Neuronal stem cell (in vitro differentiated cells): ENCODE results near the gene SSRP1.
A peak's percentile ranks its signal among the peaks of the same experiment; 100 is the strongest.

ENCODE experiments used
- DNase-seq: peaks from one replicate; pipeline ENCODE4 v3.0.0-alpha.2; 2013; ENCODE audit warnings: low spot score
- H2AFZ ChIP-seq: one replicate; pipeline ENCODE4 v1.6.1; 2013; ENCODE audit warnings: mild to moderate bottlenecking, low read length, inconsistent platforms
- H2AK5ac ChIP-seq: 2 replicates; pipeline ENCODE4 v1.6.1; 2013; ENCODE audit warnings: low read depth, mild to moderate bottlenecking, inconsistent platforms, low read length, moderate library complexity, mixed read lengths
- H2BK120ac ChIP-seq: 2 replicates; pipeline ENCODE4 v1.6.1; 2013; ENCODE audit warnings: low read depth, mild to moderate bottlenecking, inconsistent platforms, low read length, moderate library complexity, mixed read lengths
- H2BK12ac ChIP-seq: one replicate; pipeline ENCODE4 v1.6.1; 2013; ENCODE audit warnings: low read length, inconsistent platforms
- H2BK15ac ChIP-seq: 2 replicates; pipeline ENCODE4 v1.6.1; 2013; ENCODE audit warnings: mild to moderate bottlenecking, low read length, inconsistent platforms, mixed read lengths
- H2BK5ac ChIP-seq: one replicate; pipeline ENCODE4 v1.6.1; 2013; ENCODE audit warnings: inconsistent platforms, mild to moderate bottlenecking, low read length, moderate library complexity
- H3K14ac ChIP-seq: one replicate; pipeline ENCODE4 v1.6.1; 2013; ENCODE audit warnings: low read length, inconsistent platforms
- H3K18ac ChIP-seq: 2 replicates; pipeline ENCODE4 v1.6.1; 2013; ENCODE audit warnings: low read length, inconsistent platforms
- H3K23ac ChIP-seq: 2 replicates; pipeline ENCODE4 v1.6.1; 2013; ENCODE audit warnings: low read depth, mild to moderate bottlenecking, mixed read lengths, low read length, inconsistent platforms; ENCODE audit not compliant: poor library complexity
- H3K27ac ChIP-seq: replicated peaks from 3 replicates; pipeline ENCODE4 v1.5.1; 2013; ENCODE audit warnings: low read length, inconsistent platforms
- H3K27me3 ChIP-seq, 3 experiments: 2 replicates each; pipeline ENCODE4 v1.6.1; 2013; ENCODE audit warnings: low read length in 3 of 3, mild to moderate bottlenecking in 2 of 3, inconsistent platforms in 1 of 3, low read depth in 1 of 3, mixed read lengths in 1 of 3, moderate library complexity in 1 of 3; ENCODE audit not compliant: control insufficient read depth in 3 of 3, insufficient read depth in 3 of 3
- H3K36me3 ChIP-seq, 2 donors: replicated peaks in 1 of 2; 2 replicates each; pipeline ENCODE4 v1.6.1; 2013; ENCODE audit warnings: low read length in 2 of 2; ENCODE audit not compliant: control insufficient read depth in 2 of 2, insufficient read depth in 2 of 2
- H3K4ac ChIP-seq: 2 replicates; pipeline ENCODE4 v1.6.1; 2013; ENCODE audit warnings: inconsistent platforms, mild to moderate bottlenecking, low read length, moderate library complexity
- H3K4me1 ChIP-seq, 2 donors: 1 replicate in 1 of 2; 2 replicates in 1 of 2; pipeline ENCODE4 v1.6.1; 2013; ENCODE audit warnings: low read length in 2 of 2, low read depth in 1 of 2; ENCODE audit not compliant: control insufficient read depth in 2 of 2, insufficient read depth in 1 of 2
- H3K4me2 ChIP-seq: one replicate; pipeline ENCODE4 v1.6.1; 2013; ENCODE audit warnings: mild to moderate bottlenecking, low read length, inconsistent platforms; ENCODE audit not compliant: insufficient read depth, poor library complexity, severe bottlenecking
- H3K4me3 ChIP-seq, 2 donors: 2 replicates each; pipeline ENCODE4 v1.5.1; 2013; ENCODE audit warnings: low read length in 2 of 2, mild to moderate bottlenecking in 2 of 2, inconsistent platforms in 1 of 2, moderate library complexity in 1 of 2
- H3K79me1 ChIP-seq: one replicate; pipeline ENCODE4 v1.6.1; 2013; ENCODE audit warnings: low read depth, mild to moderate bottlenecking, inconsistent platforms, low read length, moderate library complexity
- H3K9ac ChIP-seq: one replicate; pipeline ENCODE4 v1.6.1; 2013; ENCODE audit warnings: mild to moderate bottlenecking, low read depth, low read length, inconsistent platforms; ENCODE audit not compliant: poor library complexity
- H3K9me3 ChIP-seq, 2 donors: replicated peaks in 1 of 2; 2 replicates each; pipeline versions ENCODE3 to v1.6.1; 2013; ENCODE audit warnings: low read length in 2 of 2, mild to moderate bottlenecking in 2 of 2, inconsistent platforms in 1 of 2, low read depth in 1 of 2, mixed read lengths in 1 of 2, moderate library complexity in 1 of 2; ENCODE audit not compliant: control insufficient read depth in 2 of 2, insufficient read depth in 1 of 2
- H4K8ac ChIP-seq: one replicate; pipeline ENCODE4 v1.6.1; 2013; ENCODE audit warnings: low read depth, mild to moderate bottlenecking, inconsistent platforms, low read length, moderate library complexity
- H4K91ac ChIP-seq: one replicate; pipeline ENCODE4 v1.6.1; 2013; ENCODE audit warnings: low read length, low read depth, mild to moderate bottlenecking, inconsistent platforms; ENCODE audit not compliant: poor library complexity
- WGBS, 2 donors: extraction: QIAGEN DNeasy Blood & Tissue Kit; methylation state at CpG; one replicate each; pipeline ENCODE4 v1.1.7; 2013; ENCODE audit warnings: missing lambda C conversion rate in 2 of 2, mixed read lengths in 1 of 2; ENCODE audit not compliant: insufficient read length in 2 of 2, insufficient replicate concordance in 1 of 2; ENCODE audit errors: extremely low coverage in 2 of 2; 5-methylcytosine and 5-hydroxymethylcytosine counted together

Gene SSRP1

DNA sequence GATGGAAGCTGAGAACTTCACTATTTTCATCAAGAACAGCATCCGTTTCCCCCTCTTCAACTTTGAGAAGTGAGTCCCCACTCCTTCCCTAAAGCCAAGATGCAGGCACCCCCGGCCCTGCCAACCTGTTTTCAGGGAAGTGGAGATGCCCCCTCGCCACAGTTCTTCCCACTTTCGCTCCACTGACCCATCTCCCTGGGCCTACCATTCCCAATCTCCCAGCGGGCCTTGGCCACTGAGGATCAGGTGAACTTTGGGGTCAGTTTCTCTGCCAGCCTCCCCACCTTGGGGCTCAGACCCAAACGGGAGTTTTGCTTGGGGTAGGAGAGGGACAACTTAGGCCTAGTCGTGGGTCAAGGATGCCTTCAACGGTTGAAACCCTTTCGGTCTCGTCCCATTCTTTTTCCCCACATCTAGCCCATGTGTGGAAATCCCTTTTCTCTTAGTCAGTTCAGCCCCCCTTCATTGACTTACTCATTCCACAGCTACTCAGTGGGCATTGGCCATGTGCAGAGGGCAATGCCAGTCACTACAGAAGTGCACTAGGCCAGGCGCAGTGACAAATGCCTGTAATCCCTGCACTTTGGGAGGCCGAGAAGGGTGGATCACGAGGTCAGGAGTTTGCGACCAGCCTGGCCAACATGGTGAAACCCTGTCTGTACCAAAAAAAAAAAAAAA lies 13.1 kb upstream of the SSRP1 start:
- no peak overlapping the region for H3K18ac ChIP-seq
- no peak overlapping the region for H3K27ac ChIP-seq
- H2BK15ac ChIP-seq: no peak overlapping the region
- peaks cover 0 to 8% of the 10 kb centered on the region in 2 donors for H3K9me3 ChIP-seq
- no peak overlapping the region for H3K14ac ChIP-seq
- H3K79me1 ChIP-seq: no peaks in the 10 kb centered on the region
- H3K4me3 ChIP-seq: no peak overlapping the region
- H3K27me3 ChIP-seq: peaks cover 0 to 12% (median 0%) of the 10 kb centered on the region in 3 experiments
- no peak overlapping the region for H3K4me2 ChIP-seq
- H2BK12ac ChIP-seq: no peak overlapping the region
- H2AFZ ChIP-seq: no peak overlapping the region
- no peak overlapping the region for H4K91ac ChIP-seq
- H2BK5ac ChIP-seq: no peak overlapping the region
- no peak overlapping the region for H3K23ac ChIP-seq
- no peak overlapping the region for H3K9ac ChIP-seq
- peaks cover 10 to 15% of the 10 kb centered on the region in 2 donors for H3K4me1 ChIP-seq
- H2BK120ac ChIP-seq: no peak overlapping the region
- no peak overlapping the region for H4K8ac ChIP-seq
- DNase-seq: no peak
- no peak overlapping the region for H2AK5ac ChIP-seq
- WGBS, 2 donors: no CpG with 5 or more reads among the region's 14 CpGs
- H3K36me3 ChIP-seq: no peaks in the 10 kb centered on the region
- H3K4ac ChIP-seq: no peak overlapping the region

GRCh38 chr11:57348052-57348451 lies 12.4 kb upstream of the SSRP1 start:
- no CpG with 5 or more reads among the region's 7 CpGs for WGBS, 2 donors
- H4K8ac ChIP-seq: no peak overlapping the region
- H3K27ac ChIP-seq: no peak overlapping the region
- peaks cover 0 to 8% of the 10 kb centered on the region in 2 donors for H3K9me3 ChIP-seq
- H3K23ac ChIP-seq: peak overlapping the region; percentile 27
- H3K36me3 ChIP-seq: no peaks in the 10 kb centered on the region
- H2BK120ac ChIP-seq: no peak overlapping the region
- peak overlapping the region; percentile 13 for H2AFZ ChIP-seq
- no peak for DNase-seq
- no peak overlapping the region for H2BK15ac ChIP-seq
- H3K4me2 ChIP-seq: no peak overlapping the region
- H4K91ac ChIP-seq: no peak overlapping the region
- no peak overlapping the region for H3K14ac ChIP-seq
- H2BK5ac ChIP-seq: no peak overlapping the region
- H3K4me3 ChIP-seq: no peak overlapping the region
- peaks cover 0 to 12% (median 0%) of the 10 kb centered on the region in 3 experiments for H3K27me3 ChIP-seq
- peak overlapping the region; percentile 51 for H2BK12ac ChIP-seq
- H2AK5ac ChIP-seq: no peak overlapping the region
- no peak overlapping the region for H3K4ac ChIP-seq
- no peak overlapping the region for H3K18ac ChIP-seq
- no peak overlapping the region for H3K9ac ChIP-seq
- H3K79me1 ChIP-seq: no peaks in the 10 kb centered on the region
- H3K4me1 ChIP-seq: peaks cover 10 to 17% of the 10 kb centered on the region in 2 donors

DNA sequence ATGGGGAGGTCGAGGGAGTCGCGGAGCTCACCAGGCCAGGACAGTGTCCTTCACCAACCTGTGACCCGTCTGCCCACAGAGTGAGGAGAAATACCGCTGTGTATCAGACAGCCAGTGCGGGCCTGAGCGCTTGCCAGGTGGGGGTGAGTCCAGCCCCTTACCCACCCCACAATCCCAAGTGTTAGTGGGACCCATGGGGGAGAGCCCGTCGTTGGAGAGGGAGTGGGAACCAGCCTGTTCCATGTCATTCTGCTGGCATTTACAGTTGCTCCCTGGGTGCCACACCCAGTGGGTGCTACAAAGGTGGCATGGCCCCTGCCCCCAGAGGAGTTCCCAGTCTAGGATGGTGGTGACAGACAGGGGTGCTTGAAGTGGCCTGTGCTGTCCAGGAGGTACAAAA lies 11.6 kb upstream of the SSRP1 start:
- no CpG with 5 or more reads among the region's 9 CpGs for WGBS, 2 donors
- Histone ChIP-seq H3K4me3 (no peak overlapping the region), H3K36me3 (no peaks in the 10 kb centered on the region), H3K9me3 (peaks cover 0 to 8% of the 10 kb centered on the region in 2 donors), H2AK5ac (no peak overlapping the region), H4K8ac (no peak overlapping the region), H3K9ac (no peak overlapping the region), H3K14ac (no peak overlapping the region), H3K27ac (no peak overlapping the region), H2AFZ (no peak overlapping the region), H3K18ac (no peak overlapping the region), H2BK15ac (no peak overlapping the region), H2BK5ac (no peak overlapping the region), H2BK12ac (peak overlapping the region; percentile 59), H3K23ac (no peak overlapping the region), H3K27me3 (peaks cover 0 to 12% (median 0%) of the 10 kb centered on the region in 3 experiments), H4K91ac (no peak overlapping the region), H2BK120ac (no peak overlapping the region), H3K4me2 (no peak overlapping the region), H3K4ac (no peak overlapping the region), H3K79me1 (no peaks in the 10 kb centered on the region), H3K4me1 (peaks cover 6 to 12% of the 10 kb centered on the region in 2 donors)
- DNase-seq: no peak

DNA sequence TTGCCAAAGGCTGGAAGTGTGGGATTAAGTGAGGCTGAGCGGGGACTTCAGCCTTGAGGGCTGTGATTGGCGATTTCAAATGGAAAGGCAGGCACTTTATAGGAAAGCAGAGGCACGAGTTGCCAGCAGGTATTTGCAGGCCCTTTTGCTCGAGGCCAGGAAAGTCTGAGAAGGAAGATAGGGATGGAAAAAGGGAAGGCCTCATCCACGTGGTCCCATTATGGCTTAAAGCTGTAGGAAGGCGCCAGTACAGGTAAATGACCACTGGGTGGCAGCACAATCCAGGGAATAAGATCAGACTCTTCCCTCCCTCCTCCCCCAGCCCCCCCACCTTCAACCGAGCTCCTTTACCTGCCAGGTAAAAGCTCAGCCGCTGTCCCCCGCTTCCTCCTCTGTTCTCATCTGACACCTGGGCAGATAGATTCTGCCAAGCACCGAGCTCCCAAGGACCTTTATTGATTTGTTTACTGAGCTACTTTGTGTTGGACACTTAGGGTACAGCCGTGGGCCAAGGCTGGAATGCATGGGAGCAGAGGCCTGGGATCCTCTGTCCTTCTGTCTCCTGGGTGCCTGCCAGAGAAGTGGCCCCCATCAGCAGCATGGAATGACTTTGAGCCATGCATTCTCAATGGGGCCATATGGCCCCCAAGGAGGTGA lies 10.0 kb upstream of the SSRP1 start:
- H3K14ac ChIP-seq: no peak overlapping the region
- no peak overlapping the region for H4K8ac ChIP-seq
- no peak overlapping the region for H3K23ac ChIP-seq
- no peak overlapping the region for H3K4me2 ChIP-seq
- no peak overlapping the region for H2BK12ac ChIP-seq
- H4K91ac ChIP-seq: no peak overlapping the region
- no peak overlapping the region for H3K18ac ChIP-seq
- no peaks in the 10 kb centered on the region for H3K36me3 ChIP-seq
- WGBS, 2 donors: no CpG with 5 or more reads among the region's 11 CpGs
- peaks cover 6 to 12% of the 10 kb centered on the region in 2 donors for H3K4me1 ChIP-seq
- H2BK15ac ChIP-seq: no peak overlapping the region
- H3K79me1 ChIP-seq: no peaks in the 10 kb centered on the region
- no peak overlapping the region for H2AK5ac ChIP-seq
- no peak overlapping the region for H2BK5ac ChIP-seq
- H2BK120ac ChIP-seq: no peak overlapping the region
- no peak overlapping the region for H3K9ac ChIP-seq
- H3K9me3 ChIP-seq: peaks cover 0 to 1% of the 10 kb centered on the region in 2 donors
- no peak overlapping the region for H3K27ac ChIP-seq
- peak; percentile 68 for DNase-seq
- H3K4ac ChIP-seq: no peak overlapping the region
- H3K27me3 ChIP-seq: peaks cover 0 to 12% (median 0%) of the 10 kb centered on the region in 3 experiments
- H3K4me3 ChIP-seq: no peak overlapping the region
- peak overlapping the region; percentile 91 for H2AFZ ChIP-seq
